HG03280 (cell line): ENCODE measurements around the gene SDK1.

ENCODE experiments used
- ATAC-seq: cut with Tn5 transposase; IDR thresholded peaks from one replicate; pipeline ENCODE4 v1.9.1; 2021; ENCODE audit warnings: mild to moderate bottlenecking, moderate library complexity; ENCODE audit not compliant: unreplicated experiment

Gene SDK1

DNA sequence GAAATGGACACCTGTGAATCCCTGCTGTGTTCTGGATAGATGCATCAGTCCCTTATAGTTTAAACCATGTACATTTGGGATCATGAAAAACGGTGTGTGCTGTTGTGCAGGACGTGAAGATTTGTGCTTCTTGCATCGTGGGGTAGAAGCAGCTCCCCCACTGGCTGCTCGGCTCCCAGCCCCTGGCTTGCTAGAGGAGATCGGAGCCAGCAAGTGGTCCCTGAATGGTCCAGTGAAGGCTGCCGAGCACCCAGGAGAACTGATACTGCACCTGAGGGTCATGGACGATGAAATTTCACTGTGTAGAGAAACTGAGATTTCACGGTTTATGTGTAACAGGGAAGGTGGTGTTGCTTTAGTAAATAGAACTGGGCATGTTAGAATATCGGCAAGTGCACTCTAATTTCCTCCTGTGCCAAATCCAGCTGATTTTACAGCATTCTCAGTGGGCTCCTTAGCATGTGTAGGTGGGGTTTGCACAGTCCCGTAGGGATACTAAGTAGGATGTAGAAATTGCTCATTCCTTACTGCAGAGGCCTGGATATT, 726.0 kb downstream of the SDK1 start:
- ATAC-seq: no peak

DNA sequence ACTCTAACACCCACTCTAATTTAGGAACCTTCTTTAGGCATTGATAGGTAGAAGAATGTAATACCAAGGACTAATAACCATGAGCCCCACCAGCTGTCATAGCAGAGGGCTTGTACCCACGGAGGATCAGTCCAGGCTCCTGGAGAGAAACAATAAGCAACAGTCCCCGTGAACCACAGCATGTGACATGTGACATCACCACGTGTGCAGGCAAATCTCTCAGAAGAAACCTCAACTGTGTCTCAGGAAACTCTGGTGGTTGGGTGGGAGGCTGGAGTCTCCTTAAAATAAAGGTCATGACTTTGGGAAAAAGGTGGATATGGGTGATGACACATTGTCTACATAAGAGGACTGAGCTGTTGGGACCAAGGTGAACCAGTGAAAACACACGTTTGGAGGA, 727.2 kb downstream of the SDK1 start:
- ATAC-seq: no peak

DNA sequence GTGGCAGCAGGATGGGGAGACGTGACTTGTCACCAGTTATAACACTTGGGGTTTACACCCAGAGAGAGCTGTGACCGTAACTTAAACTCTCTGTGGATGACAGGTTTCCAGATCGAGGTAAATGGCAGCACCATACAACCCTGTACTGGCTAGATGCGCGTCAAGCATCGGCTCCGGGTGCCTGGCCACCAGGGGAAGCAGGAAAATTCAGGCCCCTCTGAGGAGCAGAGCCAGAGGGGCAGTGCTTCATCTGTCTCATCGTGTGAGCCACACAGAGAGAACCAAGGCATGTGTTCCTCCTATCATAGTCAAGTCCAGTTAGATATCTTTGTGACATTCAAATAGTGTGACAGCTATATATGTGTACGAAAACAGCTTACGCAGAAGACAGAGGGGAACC, 728.9 kb downstream of the SDK1 start:
- ATAC-seq: no peak

DNA sequence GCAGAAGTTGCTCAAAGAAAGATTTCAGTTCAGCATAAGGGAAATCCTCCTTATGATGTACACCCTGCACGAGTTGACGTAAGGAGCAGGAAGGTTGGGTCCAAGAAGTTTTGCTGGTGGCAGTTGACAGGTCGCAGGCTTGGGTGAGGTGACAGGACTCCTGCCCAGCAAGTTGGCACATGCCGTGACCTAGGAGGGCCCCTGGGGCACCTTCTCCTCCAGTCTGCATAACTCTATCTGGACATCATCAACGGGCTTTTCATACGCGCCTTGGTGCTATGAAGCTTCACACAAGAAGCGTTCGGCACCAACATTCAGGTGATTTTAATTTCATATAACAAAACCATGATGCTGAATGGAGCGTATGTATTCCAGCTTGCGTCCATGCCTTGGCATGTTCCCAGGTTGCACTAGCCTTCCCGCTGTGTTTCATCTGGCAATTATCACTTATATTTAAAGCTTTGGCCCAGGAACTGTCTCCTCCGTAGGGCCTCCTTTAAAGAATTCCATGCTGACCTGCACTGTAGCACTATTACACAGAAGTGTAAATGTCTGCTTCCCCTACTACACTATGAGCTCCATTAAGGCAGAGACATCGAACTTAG, 729.4 kb downstream of the SDK1 start:
- no peak for ATAC-seq

GRCh38 chr7:4033996-4034395, 732.9 kb downstream of the SDK1 start:
- no peak for ATAC-seq

GRCh38 chr7:4037308-4037707, 736.3 kb downstream of the SDK1 start:
- ATAC-seq: no peak

DNA sequence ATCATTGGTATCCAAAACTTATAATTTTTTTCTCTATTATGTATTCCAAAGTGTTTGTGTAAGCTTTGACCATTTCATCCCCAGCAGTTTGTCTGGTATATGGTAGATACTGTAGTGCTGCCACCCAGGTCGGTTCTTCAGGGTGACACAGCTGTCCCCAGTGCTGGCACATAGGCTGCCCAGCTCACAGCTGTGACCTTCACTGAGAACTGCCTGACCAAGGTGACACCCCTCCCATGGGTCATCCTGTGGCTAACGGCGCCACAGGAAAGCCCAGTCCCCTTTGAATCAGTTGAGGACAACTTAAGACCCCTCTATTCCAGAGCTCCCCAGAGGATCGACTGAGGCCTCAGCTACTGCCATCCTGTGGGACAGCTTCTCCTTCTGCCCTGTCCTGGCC, 736.8 kb downstream of the SDK1 start:
- ATAC-seq: no peak

DNA sequence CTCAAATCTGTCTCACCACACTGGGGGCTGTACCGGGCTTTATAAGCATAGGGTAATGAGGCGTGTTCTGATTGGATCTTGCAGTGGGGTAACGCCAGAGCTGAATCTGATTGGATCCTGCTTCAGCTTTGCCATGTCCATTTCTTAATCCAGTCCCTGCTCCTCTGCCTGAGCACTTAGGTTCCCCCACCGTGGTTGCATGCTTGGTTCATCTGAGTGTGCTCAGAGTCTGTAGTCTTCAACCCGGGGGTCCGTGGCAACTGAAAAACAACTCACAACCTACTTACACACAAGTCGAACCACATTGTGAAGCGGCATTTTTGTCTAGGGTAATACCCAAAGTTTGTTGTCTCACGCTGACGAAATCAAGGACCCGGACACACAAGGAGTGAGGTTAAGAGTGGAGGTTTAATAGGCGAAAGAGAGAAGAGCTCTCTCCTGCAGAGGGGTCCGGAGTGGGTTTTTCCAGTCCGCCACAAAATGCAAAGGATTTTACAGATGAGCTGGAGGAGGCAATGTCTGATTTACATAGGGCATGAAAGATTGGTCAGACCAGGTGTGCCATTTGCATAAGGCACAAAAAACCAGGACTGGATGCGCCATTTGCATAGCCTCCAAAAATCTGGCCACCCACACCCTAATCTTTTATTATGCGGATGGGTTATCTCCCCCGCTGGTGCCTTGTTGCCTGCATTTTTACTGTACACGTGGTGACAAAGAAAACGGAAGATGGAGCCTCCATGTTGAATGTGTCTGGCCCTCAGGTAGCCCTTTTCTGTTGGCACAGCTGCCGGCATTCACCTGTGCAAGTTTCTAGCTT, 739.3 kb downstream of the SDK1 start:
- ATAC-seq: no peak

GRCh38 chr7:4042402-4043045, 741.5 kb downstream of the SDK1 start:
- no peak for ATAC-seq

DNA sequence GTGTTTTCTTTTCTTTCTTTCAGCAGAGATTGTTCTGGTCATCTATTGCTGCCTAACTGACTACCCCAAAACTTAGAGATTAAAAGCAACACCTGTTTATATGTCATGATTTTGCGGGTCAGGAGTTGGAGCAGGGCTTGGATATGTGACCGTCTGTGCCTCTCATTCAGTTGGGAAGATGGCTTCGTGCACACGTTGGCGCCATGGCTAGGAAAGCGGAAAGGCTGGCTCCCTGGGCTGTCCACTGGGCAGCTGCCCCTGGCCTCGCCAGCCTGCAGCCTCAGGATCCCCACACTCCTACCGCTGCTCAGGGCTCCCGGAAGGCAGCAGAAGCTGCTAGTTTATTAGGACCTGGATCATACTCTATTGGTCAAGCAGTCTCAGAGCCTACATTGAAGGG, 742.9 kb downstream of the SDK1 start:
- no peak for ATAC-seq

DNA sequence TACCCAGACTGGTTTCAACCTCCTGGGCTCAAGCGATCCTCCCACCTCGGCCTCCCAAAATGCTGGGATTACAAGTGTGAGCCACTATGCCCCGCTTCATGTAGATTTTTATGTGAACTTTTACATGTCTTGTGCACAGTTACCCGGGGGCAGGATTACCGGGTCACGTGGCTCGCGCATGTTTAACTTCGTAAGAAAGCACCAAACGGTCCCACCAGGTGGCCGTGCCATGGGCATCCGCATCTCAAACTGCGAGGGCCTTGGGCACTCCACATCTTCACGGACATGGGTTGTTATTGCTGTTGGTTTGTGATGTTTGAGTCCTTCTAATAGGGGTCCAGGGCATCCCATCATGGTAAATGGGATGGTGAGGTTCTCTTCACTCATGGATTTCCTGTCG, 744.4 kb downstream of the SDK1 start:
- no peak for ATAC-seq

DNA sequence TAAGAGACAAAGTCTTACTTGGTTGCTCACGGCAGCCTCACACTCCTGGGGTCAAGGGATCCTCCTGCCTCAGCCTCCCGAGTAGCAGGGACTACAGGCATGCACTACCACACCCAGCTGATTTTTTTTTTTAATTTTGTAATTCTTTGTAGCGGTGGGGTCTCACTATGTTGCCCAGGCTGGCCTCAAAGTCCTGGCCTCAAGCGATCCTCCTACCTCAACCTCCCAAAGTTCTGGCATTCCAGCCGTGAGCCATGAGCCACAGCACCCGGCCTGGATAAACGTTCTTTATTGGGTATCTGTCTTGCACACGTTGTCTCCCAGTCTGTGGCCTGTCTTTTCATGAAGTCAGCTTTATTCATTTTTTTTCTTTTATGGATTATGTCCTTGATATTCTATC, 744.9 kb downstream of the SDK1 start:
- ATAC-seq: no peak

GRCh38 chr7:4048336-4048735, 747.3 kb downstream of the SDK1 start:
- no peak for ATAC-seq

GRCh38 chr7:4049202-4049601, 748.1 kb downstream of the SDK1 start:
- no peak for ATAC-seq

DNA sequence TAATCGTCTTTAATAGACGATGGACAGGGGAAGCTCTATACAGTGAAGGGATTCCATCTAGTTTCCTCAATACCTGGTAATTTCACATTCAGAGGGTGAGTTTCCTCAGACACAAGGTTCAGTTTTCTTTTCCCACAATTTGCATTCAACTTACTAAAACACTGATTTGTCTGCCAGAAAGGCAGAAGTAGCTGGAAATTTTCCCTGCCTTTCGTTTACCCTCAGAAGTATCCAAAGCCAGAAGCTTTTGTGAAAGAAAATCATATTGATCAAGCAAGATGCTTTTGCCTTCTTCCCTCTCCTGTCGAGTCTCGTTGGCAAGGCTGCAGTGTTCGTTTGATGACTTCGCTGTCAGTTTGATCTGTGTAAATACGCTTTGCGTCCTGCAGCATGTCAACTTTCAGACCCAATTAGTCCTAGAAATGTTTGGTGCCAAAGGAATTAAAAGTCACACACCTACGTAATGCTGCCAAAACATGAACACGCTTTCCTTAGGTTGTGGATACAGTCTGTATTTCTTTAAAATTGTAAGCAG, 749.1 kb downstream of the SDK1 start:
- ATAC-seq: no peak

- no peak for ATAC-seq
These were observed 750.6 kb downstream of the SDK1 start for GRCh38 chr7:4051696-4052095.

DNA sequence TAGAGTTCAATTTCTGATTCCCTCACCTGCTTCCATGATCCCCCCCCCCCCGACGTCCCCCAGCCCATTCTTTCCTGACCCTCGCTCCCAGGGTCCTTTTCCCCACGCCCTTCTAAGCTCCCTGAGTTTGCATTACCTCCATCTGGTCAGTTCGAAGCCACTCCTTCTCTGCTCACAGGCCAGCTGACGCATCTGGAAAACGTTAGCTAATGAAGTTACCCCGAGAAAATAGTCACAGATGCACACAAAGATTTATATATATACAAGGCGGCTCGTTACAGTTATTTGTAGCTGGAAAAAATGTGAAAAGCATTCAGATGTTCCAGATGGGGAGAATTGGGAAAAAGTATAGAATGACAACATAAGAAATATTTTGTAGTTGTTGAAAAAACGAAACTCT, 751.1 kb downstream of the SDK1 start:
- ATAC-seq: no peak

DNA sequence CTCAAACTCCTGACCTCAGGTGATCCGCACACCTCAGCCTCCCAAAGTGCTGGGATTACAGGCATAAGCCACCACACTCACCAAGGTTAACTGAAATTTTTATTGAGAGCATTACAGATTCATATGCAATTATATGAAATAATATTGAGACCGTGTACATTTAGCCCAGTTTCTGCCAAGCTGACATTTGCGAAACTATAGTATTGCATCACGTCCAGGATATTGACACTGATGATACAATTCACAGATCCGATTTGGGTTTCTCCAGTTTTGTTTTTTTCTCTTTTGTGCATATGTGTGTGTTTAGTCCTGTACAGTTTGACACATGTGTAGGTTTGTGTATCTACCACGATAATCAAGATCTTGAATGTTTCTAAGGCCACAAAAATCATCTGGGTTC, 753.1 kb downstream of the SDK1 start:
- ATAC-seq: no peak

- no peak for ATAC-seq
These were observed 755.7 kb downstream of the SDK1 start for GRCh38 chr7:4056552-4057288.

DNA sequence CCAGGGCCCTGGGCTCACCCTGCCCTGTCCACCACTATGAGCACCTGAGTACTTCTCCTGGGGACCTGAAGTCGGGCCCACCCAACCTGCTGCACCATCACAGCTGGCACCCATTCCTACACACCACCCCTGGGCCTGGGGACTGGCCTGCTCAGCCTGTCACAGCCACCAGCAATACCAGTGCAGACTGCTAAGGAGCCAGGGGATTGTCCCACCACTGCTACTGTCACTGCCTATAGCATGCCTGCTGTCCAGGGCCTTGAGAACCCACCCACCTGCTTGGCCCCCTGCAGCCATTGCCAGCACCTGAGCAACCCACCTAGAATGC, 756.2 kb downstream of the SDK1 start:
- ATAC-seq: no peak

DNA sequence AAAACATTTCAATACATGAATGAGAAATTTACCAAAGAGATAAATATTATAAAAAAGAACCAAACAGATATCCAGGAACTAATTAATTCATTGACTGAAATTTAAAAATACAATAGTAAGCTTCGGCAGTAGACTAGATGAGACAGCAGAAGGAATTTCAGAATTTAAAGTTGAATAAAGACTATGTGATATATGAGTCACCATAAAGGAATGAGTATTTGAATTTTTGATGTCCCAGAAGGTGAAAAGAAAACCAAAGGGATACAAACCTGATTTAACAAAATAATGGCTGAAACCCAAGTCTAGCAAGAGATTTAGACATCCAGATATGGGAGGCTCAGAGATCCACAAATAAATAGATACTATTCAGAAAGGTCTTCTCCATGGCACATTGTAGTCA, 757.1 kb downstream of the SDK1 start:
- no peak for ATAC-seq
